HS-5 (cell line): Measurements from ENCODE around the gene NR1H4.
"Not testable (repeated sequence)": the region's sequence is repeated elsewhere in the genome, so short reads cannot be mapped to it uniquely, and the experiment has no call there.

Experiments
- DNase-seq: peaks from one replicate; pipeline ENCODE4 v3.0.0-alpha.2; 2012; ENCODE audit warnings: low read depth

The NR1H4 gene

GRCh38 chr12:100473716-100474150, at the start of gene NR1H4:
TSS of gene NR1H4 (plus strand) at chr12:100473866. CDS start at chr12:100493324, 19,458 bp downstream.
- DNase-seq = no peak

GRCh38 chr12:100426145-100426544, 47.5 kb upstream of the NR1H4 start:
- DNase-seq = no peak

- peak; percentile 71 for DNase-seq
Observed at GRCh38 chr12:100427078-100427477, 46.6 kb upstream of the NR1H4 start.

GRCh38 chr12:100430251-100430650, 43.4 kb upstream of the NR1H4 start:
- DNase-seq = not testable (repeated sequence)

DNA sequence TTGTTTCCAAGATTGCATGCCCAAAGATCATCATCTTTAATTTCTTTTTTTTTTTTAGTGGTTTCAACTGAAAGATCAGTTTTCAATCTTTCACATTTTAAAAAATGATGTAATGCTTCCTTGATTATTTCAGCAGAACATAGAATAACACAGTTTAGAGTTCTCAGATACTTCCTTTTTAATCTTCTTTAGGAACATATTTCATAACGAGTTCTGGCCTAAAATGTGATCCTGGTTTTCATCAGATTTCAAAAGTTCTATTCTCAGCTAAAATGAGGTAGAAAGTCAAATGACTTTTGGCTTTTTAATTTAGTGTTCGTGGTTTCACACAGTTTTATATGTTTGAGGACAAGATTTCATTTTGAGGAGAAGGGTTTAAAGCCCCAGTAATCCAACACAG, 40.0 kb upstream of the NR1H4 start:
- no peak for DNase-seq

GRCh38 chr12:100434177-100434576, 39.5 kb upstream of the NR1H4 start:
- DNase-seq = no peak

DNA sequence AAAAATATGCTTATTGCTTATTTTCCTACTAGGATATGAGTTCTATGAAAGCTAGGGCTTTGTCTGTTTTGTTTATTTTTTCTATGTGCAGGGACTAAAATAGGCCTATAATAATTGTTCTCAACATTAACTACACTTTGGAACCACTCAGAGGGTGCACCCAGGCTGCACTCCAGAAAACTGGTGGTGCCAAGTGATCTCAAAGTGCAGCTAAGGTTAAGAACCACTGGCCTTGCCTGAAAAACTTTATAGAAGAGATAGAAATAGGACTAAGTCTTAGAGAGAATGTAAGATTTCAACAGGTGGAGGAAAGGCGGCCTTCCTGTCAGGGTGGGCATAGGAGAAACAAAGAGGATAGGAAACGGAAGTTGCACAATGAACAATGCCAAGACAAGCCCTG, 37.7 kb upstream of the NR1H4 start:
- no peak for DNase-seq

DNA sequence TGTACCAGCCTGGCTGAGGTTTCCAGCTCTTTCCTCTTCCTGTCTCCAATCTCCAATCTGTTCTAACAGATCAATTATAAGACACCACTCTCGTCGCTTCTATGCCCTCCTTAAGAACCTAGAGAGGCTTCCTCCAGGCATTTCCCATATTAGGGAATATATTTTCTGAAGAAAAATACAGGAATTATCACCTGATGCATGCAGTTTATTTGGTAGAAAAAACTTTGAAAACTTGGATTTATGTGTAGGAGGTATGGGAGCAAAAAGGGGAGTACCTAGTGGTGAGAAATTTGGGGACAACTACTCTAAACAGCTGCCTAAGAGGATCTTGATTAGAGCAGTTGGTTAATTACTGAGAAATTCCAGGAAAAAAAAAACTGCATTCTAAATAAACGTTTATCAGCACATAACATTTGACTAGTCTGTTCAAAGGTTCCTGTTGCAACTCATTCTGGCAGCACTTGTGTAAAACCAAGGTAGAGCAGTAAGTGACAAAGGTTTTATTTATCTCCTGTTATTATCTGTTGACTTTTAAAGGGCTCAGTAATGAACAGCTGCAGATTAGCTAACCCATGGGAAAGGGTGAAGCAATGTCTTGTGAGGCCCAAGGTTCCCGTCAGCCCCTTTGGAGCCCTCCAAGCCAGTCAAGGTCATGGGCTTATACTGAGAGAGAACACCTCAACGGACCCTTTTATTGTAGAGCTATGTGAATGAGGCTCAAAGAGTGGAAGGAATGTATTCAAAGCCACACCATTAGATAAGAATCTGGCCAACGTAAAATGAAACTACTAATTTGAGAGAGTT, 36.4 kb upstream of the NR1H4 start:
- DNase-seq = no peak

DNA sequence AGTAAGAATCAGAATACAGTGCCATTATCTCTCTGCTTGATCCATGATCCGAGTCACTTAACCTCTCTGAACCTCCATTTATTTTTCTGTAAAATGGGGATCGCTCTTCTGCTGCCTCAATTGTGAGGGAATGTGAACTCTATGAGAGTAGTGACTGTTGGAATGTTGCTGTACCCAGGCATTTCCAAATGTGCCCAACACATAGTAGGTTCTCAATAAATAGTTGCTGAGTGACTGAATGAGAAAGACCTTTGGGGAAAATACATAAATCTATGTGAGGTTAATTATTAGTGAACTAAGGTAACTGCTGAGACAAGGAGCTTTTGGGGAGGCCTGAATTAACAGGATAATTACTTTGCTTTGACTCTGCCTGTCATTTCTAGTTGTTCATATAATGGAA, 33.9 kb upstream of the NR1H4 start:
- DNase-seq = no peak

DNA sequence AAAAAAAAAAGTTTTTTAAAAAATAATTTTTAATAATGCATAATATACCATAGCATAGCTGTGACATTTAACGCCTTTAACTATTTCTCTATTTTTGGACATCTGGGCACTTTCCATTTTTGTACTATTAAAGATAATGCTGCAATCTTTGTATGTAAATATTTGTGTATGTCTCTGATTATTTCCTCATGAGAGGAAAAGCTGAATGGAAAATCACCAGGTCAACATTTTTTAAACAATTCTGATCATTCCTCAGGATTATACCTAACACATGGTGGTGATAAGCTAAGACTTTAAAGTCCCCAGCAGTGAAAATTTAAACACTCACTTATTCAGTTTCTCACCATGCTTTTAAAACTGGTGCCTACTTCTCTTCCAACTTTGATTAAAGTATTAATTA, 31.3 kb upstream of the NR1H4 start:
- DNase-seq = no peak

GRCh38 chr12:100443434-100443833, 30.2 kb upstream of the NR1H4 start:
- DNase-seq = no peak

GRCh38 chr12:100445081-100445481, 28.6 kb upstream of the NR1H4 start:
- no peak for DNase-seq

DNA sequence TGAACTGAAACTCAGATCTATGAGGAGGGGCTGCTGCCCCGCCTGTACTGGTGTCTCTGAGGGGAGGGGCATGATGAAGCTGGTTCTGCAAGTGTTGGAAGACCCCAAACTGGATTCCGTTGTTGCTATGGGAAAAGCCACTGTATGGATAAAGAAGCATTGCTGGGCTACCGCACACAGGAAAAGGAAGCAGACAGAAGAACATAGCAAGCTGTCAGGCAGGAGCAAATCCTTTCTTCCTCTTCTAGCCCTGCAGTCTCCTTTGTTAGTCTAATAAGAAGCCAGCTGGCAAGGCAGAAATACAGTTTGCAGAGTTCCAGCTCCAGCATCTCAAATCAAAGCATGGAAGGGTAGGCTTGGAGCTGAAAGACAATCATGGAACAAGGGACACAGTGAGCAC, 26.3 kb upstream of the NR1H4 start:
- no peak for DNase-seq

GRCh38 chr12:100448656-100449055, 25.0 kb upstream of the NR1H4 start:
- DNase-seq = no peak

DNA sequence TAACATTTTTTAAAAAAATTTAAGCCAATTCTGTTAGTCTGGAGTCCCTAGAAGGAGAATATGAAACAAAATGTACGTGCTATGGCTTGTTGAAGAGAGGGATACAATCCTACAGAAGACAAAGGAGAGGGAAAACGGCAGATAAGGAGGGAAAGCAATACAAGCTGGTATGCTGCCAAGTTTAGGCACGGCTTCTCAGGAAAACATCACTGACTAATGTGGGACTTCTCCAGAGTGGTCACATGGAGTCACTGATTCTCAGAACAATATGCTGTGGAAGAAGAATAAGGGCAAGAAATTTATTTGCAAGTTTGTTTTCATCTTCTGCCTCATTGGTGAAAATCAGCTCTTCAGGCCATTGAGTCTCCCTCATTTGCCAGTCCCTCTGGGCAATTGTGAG, 22.9 kb upstream of the NR1H4 start:
- no peak for DNase-seq

- DNase-seq = no peak
Observed at GRCh38 chr12:100453951-100454350, 19.7 kb upstream of the NR1H4 start.

DNA sequence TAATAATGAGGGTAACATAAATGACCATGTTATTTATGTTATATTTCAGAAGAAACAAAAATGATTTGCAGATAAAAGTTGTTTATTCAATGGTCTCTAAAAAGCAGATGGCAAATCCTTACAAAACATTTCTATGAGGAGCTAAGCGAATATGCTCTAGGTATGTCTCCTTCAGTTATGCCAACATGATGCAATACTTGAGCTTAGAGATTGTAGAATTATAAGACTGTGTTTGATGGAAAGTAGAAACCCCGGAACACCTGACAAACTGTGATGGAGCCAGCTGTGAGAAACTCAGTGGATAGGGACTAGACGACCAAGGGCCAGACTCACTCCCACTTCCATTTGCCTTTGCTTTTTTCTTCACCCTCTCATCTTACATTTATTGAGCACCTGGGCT, 17.8 kb upstream of the NR1H4 start:
- DNase-seq = no peak

DNA sequence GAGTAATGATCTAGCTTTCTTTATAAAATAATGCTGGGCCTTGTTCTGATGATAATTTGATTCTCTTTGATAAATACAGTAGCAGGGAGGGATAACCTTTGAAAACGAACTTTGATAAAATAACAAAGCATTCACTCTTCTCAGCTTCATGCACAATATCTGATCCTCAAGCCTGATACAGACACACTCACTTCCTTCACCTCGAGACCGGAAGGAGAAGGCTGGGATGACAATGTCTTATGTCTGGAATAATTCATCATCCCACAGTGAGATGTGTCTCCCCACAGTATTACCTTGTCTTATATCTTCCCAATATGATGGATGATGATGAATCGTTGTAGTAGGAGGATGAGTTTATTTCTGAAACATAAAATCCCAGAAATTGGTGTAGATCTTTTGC, 15.5 kb upstream of the NR1H4 start:
- no peak for DNase-seq

GRCh38 chr12:100460702-100461101, 13.0 kb upstream of the NR1H4 start:
- no peak for DNase-seq

- DNase-seq = no peak
Observed at GRCh38 chr12:100461330-100461973, 12.2 kb upstream of the NR1H4 start.

- DNase-seq = no peak
Observed at GRCh38 chr12:100463661-100464060, 10.0 kb upstream of the NR1H4 start.

- DNase-seq = no peak
Observed at GRCh38 chr12:100464529-100464928, 9.1 kb upstream of the NR1H4 start.

DNA sequence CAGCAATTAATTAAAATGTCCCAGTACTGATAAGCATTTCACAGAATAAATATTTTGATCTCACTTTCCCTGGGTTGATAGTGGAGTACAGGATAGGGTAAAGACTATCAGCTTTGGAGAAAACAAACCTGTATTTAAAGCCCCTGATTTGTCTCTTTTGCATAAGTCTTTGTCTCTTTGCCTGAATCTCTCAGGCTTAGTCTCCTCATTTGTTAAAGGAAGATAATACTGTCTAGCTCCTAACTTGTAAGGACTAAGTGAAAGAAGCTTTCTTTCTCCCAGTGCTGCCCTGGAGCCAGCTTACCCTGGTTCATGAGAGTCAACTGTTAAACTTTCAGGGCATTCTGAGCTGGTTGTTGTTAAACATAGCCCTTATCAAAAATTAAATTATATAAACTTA, 5.5 kb upstream of the NR1H4 start:
- no peak for DNase-seq

DNA sequence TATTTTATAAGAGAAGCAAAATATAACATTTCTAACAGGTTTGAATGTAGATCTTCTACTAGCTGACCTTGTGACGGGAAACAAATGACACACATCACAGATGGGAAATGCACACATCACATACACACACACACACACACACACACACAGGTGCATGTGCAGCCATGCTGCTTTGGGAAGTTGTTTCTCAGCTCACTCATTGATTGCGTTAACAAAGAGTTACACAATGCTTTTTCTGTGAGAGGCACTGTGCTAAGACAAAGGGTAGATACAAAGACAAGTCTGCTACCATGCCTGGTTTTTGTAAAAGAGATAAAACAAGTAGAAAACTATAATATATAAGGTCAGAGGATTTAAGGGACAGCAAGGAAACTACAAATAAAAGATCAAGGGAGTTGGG, 1.3 kb upstream of the NR1H4 start:
- no peak for DNase-seq
